Retinal pigment epithelial cell (primary cell): ENCODE measurements around the gene B3GNT7.

Experiments used
- DNase-seq: peaks from one replicate; pipeline ENCODE4 v3.0.0-alpha.2; 2010; ENCODE audit warnings: low read depth
- H3K4me3 ChIP-seq: 2 replicates; pipeline ENCODE4 v1.5.1; 2011; ENCODE audit warnings: mild to moderate bottlenecking, low read length, control low read depth, moderate library complexity
- TF ChIP-seq, protein P1 (sequence below): conservative IDR thresholded peaks from 2 replicates; pipeline ENCODE4 v1.5.1; 2011; ENCODE audit warnings: low read depth, low read length, control low read depth, inconsistent platforms

B3GNT7 gene

DNA sequence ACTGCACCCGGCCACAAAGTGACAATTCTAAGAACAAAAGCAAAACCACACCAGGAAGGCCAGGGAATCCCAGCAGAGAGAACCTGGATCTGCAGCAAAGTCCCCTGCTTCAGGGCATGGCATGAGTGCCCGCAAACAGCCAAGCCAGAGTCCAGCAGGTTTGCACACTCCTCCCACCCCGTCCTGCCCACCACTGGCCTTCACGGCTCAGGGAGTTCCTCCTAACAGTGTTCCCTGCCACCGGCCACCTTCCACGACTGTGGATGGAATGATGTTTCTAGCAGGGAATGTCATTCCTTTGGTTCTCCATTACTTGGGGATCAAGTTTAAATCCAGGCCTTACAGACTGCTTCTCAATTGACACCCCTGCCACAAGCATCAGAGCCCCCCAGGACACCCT lies 42.0 kb upstream of the B3GNT7 start:
- TF ChIP-seq, protein P1, sequence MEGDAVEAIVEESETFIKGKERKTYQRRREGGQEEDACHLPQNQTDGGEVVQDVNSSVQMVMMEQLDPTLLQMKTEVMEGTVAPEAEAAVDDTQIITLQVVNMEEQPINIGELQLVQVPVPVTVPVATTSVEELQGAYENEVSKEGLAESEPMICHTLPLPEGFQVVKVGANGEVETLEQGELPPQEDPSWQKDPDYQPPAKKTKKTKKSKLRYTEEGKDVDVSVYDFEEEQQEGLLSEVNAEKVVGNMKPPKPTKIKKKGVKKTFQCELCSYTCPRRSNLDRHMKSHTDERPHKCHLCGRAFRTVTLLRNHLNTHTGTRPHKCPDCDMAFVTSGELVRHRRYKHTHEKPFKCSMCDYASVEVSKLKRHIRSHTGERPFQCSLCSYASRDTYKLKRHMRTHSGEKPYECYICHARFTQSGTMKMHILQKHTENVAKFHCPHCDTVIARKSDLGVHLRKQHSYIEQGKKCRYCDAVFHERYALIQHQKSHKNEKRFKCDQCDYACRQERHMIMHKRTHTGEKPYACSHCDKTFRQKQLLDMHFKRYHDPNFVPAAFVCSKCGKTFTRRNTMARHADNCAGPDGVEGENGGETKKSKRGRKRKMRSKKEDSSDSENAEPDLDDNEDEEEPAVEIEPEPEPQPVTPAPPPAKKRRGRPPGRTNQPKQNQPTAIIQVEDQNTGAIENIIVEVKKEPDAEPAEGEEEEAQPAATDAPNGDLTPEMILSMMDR, result no peak
- DNase-seq, result no peak
- no peak overlapping the region for H3K4me3 ChIP-seq

DNA sequence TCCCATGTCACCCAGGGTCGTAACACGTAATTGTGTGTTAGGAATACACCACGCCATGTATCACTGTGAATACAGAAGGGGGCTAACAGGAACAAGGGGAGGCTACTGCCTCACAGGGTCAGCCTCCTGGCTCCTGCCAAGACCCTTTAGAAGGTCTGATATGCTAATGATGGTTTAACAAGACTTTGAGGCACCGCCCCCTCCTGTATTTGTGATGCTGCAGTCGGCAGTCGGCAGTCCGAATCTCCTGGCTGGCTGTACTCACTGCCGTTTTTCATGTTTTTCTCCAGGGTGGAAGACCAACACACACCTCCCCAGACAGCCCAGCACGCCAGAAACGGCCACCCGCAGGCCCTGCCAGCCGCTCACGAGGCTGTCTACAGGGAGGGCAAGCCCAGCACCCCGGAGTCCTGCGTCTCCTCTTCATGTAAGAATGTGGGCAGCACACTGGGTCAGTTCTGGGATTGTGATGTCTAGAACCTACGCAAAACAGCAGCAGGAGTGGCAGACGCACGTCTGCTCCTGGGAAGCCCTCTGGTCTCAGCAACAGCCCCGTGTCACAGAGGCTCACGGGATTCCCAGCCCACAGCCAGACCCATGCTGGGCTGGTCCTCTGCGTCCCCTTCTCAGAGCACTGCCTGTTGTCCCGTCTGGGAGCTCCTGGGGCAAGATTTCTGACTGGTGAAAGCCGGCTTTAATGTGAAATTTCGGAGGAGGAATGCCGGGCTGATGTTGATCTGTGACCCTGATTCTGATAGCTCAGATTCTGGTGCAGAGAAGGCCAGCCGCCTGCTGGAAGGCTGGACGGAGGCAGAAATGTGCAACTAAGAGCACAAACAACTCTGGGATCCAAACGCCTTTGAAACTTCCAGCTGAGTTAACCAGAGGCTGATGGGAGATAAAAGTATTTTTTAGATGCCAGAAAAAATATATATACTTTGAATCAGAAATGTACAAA lies 39.7 kb upstream of the B3GNT7 start:
- TF ChIP-seq, protein P1, result no peak
- no peak overlapping the region for H3K4me3 ChIP-seq
- no peak for DNase-seq

DNA sequence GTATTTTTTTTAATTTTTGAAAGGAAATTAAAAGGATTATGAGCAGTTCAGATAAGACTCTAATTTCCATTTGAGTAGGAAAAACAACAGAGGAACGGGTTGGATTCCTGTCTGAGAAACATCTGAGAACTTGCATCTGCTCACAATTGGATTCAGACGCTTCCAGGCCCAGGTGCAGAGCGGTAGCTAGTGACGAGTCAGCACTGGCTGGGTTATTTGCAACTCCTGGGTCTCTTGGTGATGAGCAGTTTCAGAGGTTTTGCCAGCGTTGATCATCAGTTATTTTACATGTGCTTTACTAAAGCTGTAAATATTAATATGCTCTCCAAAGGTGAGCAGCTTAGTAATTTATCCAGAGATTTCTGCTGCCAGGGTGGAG lies 39.1 kb upstream of the B3GNT7 start:
- H3K4me3 ChIP-seq, result no peak overlapping the region
- no peak for DNase-seq
- TF ChIP-seq, protein P1, result no peak

DNA sequence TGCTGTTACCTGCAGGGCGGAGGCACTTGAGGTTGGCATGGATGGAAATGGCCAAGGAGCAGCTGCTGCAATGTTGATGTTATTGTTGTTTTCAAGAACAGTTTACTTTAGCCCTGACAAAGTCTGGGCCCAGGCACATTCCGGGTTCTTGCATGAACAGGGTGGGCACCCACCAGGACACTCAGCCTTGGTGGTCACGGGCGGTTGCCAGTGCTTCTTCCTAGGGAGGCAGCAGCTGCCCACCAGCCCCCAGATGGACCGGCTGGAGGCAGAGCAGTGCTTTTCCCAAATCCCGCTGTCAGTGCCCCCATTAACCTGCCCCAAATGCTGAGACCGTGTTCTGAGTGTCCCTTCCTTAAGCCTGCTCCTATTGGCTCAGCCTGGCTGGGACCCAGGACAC lies 38.5 kb upstream of the B3GNT7 start:
- no peak for DNase-seq
- TF ChIP-seq, protein P1, result no peak
- H3K4me3 ChIP-seq, result no peak overlapping the region

DNA sequence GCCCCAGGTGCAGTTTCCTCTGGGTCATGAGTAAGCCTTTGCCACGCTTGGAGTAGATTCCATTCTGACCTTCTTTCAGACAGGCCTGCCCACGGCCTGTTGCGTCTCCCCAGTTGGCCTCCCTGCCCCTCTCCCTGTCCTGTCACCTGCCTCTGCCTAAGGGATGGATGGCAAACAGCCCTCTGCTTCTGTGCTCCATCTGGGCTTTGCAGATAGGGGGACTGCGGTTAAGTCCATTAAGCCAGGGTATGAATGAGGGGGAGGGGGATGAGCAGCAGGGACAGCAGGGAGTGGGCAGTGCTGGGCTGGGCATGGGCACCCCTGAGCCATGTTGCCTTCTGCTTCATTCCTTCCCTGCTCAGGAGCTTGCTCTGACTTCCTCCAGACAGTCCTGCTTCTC lies 37.6 kb upstream of the B3GNT7 start:
- DNase-seq, result no peak
- H3K4me3 ChIP-seq, result no peak overlapping the region
- TF ChIP-seq, protein P1, result no peak

DNA sequence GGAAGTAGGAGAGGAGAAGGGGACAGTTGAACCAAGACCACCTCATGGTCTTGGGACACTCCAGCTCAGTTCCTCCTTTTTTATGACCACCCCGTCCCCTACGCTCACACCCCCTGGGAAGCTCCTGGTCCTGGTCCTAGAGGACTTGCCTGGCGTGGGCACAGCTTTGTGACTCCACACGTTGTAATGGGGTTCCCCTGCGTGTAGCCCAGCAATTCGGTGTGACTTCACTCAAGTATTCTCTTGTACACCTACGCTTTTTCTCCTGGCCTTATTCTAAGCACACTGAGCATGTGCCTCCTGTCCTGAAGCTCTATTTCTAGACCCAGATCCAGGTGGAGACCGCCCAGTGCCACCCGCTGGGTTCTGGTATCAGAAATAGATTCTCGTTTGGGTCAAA lies 36.1 kb upstream of the B3GNT7 start:
- TF ChIP-seq, protein P1, result no peak

DNA sequence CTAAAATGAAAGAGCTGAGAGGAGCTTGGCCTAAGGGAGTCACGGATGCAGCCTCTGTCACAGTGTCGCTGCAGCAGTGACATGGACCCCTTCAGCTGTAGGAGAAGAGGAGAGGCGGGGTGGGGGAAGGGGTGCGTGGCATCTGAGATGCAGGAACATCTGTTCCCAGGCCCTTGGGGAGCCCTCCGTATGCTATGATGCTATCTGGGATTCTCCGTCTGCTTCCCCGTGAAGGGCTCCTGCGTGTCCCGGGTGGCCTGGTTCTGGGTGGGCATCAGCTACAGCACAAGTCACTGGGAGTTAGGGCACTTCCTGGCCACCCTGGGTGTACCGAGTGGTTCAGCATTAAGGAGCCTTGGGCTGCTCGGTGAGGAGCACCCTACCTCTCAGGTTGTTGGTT lies 35.6 kb upstream of the B3GNT7 start:
- H3K4me3 ChIP-seq, result no peak overlapping the region
- DNase-seq, result no peak
- TF ChIP-seq, protein P1, result no peak

More for the DNA sequence above, 36.1 kb upstream of the B3GNT7 start:
- no peak for DNase-seq
- H3K4me3 ChIP-seq, result no peak overlapping the region
